Neuron (in vitro differentiated cells): ENCODE results near the gene SUSD3.

Source experiments
- H2AFZ ChIP-seq: one replicate; pipeline ENCODE4 v1.6.1; 2013; ENCODE audit warnings: low read depth, mild to moderate bottlenecking, inconsistent platforms, low read length, moderate library complexity
- H3K27me3 ChIP-seq: one replicate; pipeline ENCODE4 v1.6.1; 2013; ENCODE audit warnings: low read length; ENCODE audit not compliant: insufficient read depth
- H3K36me3 ChIP-seq: one replicate; pipeline ENCODE4 v1.6.1; 2013; ENCODE audit warnings: low read length; ENCODE audit not compliant: insufficient read depth
- H3K4me1 ChIP-seq: one replicate; pipeline ENCODE4 v1.6.1; 2013; ENCODE audit warnings: low read length; ENCODE audit not compliant: insufficient read depth
- H3K4me3 ChIP-seq: 2 replicates; pipeline ENCODE4 v1.5.1; 2013; ENCODE audit warnings: mild to moderate bottlenecking, low read length, moderate library complexity
- H3K9me3 ChIP-seq: one replicate; pipeline ENCODE4 v1.6.1; 2013; ENCODE audit warnings: low read length

The SUSD3 gene

GRCh38 chr9:93120846-93121315 is 62.4 kb downstream of the SUSD3 start:
- H3K4me1 ChIP-seq = no peaks in the 10 kb centered on the region
- no peaks in the 10 kb centered on the region for H3K27me3 ChIP-seq
- no peaks in the 10 kb centered on the region for H3K36me3 ChIP-seq
- H3K4me3 ChIP-seq = no peak overlapping the region
- no peaks in the 10 kb centered on the region for H3K9me3 ChIP-seq
- H2AFZ ChIP-seq = no peak overlapping the region

- peaks cover 2% of the 10 kb centered on the region for H3K4me1 ChIP-seq
- H3K9me3 ChIP-seq = no peaks in the 10 kb centered on the region
- no peak overlapping the region for H2AFZ ChIP-seq
- no peak overlapping the region for H3K4me3 ChIP-seq
- H3K27me3 ChIP-seq = no peaks in the 10 kb centered on the region
- no peaks in the 10 kb centered on the region for H3K36me3 ChIP-seq
Measured at GRCh38 chr9:93121316-93122241, 63.1 kb downstream of the SUSD3 start.

GRCh38 chr9:93122721-93123221 is 64.3 kb downstream of the SUSD3 start:
- peaks cover 9% of the 10 kb centered on the region for H3K4me1 ChIP-seq
- no peaks in the 10 kb centered on the region for H3K27me3 ChIP-seq
- no peaks in the 10 kb centered on the region for H3K36me3 ChIP-seq
- no peak overlapping the region for H3K4me3 ChIP-seq
- no peak overlapping the region for H2AFZ ChIP-seq
- H3K9me3 ChIP-seq = no peaks in the 10 kb centered on the region

- Histone ChIP-seq H3K4me3 (no peak overlapping the region), H3K4me1 (peaks cover 9% of the 10 kb centered on the region), H3K27me3 (no peaks in the 10 kb centered on the region), H3K36me3 (no peaks in the 10 kb centered on the region), H2AFZ (no peak overlapping the region), H3K9me3 (no peaks in the 10 kb centered on the region)
Measured at GRCh38 chr9:93123561-93124283, 65.2 kb downstream of the SUSD3 start.

- Histone ChIP-seq H2AFZ (no peak overlapping the region), H3K4me1 (peaks cover 9% of the 10 kb centered on the region), H3K36me3 (no peaks in the 10 kb centered on the region), H3K27me3 (no peaks in the 10 kb centered on the region), H3K4me3 (no peak overlapping the region), H3K9me3 (no peaks in the 10 kb centered on the region)
Measured at GRCh38 chr9:93124793-93125192, 66.3 kb downstream of the SUSD3 start.

- Histone ChIP-seq H3K4me1 (peaks cover 9% of the 10 kb centered on the region), H3K4me3 (no peak overlapping the region), H3K27me3 (no peaks in the 10 kb centered on the region), H2AFZ (no peak overlapping the region), H3K36me3 (no peaks in the 10 kb centered on the region), H3K9me3 (no peaks in the 10 kb centered on the region)
Measured at GRCh38 chr9:93125331-93125894, 66.9 kb downstream of the SUSD3 start.

- Histone ChIP-seq H3K4me1 (peaks cover 9% of the 10 kb centered on the region), H2AFZ (no peak overlapping the region), H3K9me3 (no peaks in the 10 kb centered on the region), H3K36me3 (no peaks in the 10 kb centered on the region), H3K27me3 (no peaks in the 10 kb centered on the region), H3K4me3 (no peak overlapping the region)
Measured at GRCh38 chr9:93126151-93126781, 67.8 kb downstream of the SUSD3 start.

- Histone ChIP-seq H3K4me1 (peaks cover 9% of the 10 kb centered on the region), H3K36me3 (no peaks in the 10 kb centered on the region), H2AFZ (no peak overlapping the region), H3K9me3 (no peaks in the 10 kb centered on the region), H3K27me3 (no peaks in the 10 kb centered on the region), H3K4me3 (no peak overlapping the region)
Measured at GRCh38 chr9:93126825-93127368, 68.4 kb downstream of the SUSD3 start.

GRCh38 chr9:93127395-93127911 is 69.0 kb downstream of the SUSD3 start:
- Histone ChIP-seq H3K36me3 (no peaks in the 10 kb centered on the region), H2AFZ (no peak overlapping the region), H3K27me3 (no peaks in the 10 kb centered on the region), H3K4me1 (peaks cover 10% of the 10 kb centered on the region), H3K9me3 (no peaks in the 10 kb centered on the region), H3K4me3 (no peak overlapping the region)

GRCh38 chr9:93128011-93128714 is 69.7 kb downstream of the SUSD3 start:
- H3K9me3 ChIP-seq = no peaks in the 10 kb centered on the region
- H3K4me1 ChIP-seq = peaks cover 17% of the 10 kb centered on the region
- no peak overlapping the region for H2AFZ ChIP-seq
- H3K36me3 ChIP-seq = no peaks in the 10 kb centered on the region
- H3K4me3 ChIP-seq = no peak overlapping the region
- no peaks in the 10 kb centered on the region for H3K27me3 ChIP-seq

GRCh38 chr9:93128715-93129224 is 70.3 kb downstream of the SUSD3 start:
- Histone ChIP-seq H3K4me1 (peaks cover 21% of the 10 kb centered on the region), H3K4me3 (no peak overlapping the region), H3K9me3 (no peaks in the 10 kb centered on the region)

GRCh38 chr9:93129286-93129685 is 70.8 kb downstream of the SUSD3 start:
- Histone ChIP-seq H3K36me3 (no peaks in the 10 kb centered on the region), H3K9me3 (no peaks in the 10 kb centered on the region), H3K27me3 (no peaks in the 10 kb centered on the region), H2AFZ (no peak overlapping the region), H3K4me3 (no peak overlapping the region), H3K4me1 (peaks cover 21% of the 10 kb centered on the region)

More at GRCh38 chr9:93128715-93129224, 70.3 kb downstream of the SUSD3 start:
- Histone ChIP-seq H3K36me3 (no peaks in the 10 kb centered on the region), H3K27me3 (no peaks in the 10 kb centered on the region), H2AFZ (no peak overlapping the region)
